DND-41 (cell line): Measurements from ENCODE around the gene OR56A1.

Source experiments
- CTCF ChIP-seq: IDR thresholded peaks from 2 replicates; pipeline ENCODE4 v1.5.1; 2012; ENCODE audit warnings: borderline replicate concordance, low read length, moderate library complexity, mild to moderate bottlenecking; ENCODE audit not compliant: poor library complexity, severe bottlenecking; ENCODE audit errors: extremely low read depth
- EZH2 ChIP-seq: IDR thresholded peaks from 3 replicates; pipeline ENCODE4 v1.6.1; 2012; ENCODE audit warnings: borderline replicate concordance, low read depth, mild to moderate bottlenecking, moderate library complexity, low read length, inconsistent platforms; ENCODE audit not compliant: severe bottlenecking

GRCh38 chr11:6055569-6055968 is 25.0 kb upstream of the OR56A1 start:
- TF ChIP-seq CTCF, result no peak
- TF ChIP-seq EZH2, result no peak
